ENCODE data around the gene COX5A. TPM values are rescaled to one million over a fixed set of nuclear protein-coding genes. Genes with fewer than 3 reads are reported as not detected.
A peak's percentile ranks its signal among the peaks of the same experiment; 100 is the strongest.

Gene COX5A
- total and polyA plus RNA-seq, 9 donors: 24.8 to 158 (median 75.0) TPM

GRCh38 chr15:74907163-74907870 is 30.6 kb downstream of the COX5A start:
- 43 to 46% (median 44%) methylated on average over 8 of the region's 8 CpGs for WGBS, 3 donors
- TF ChIP-seq EP300 (IDR thresholded peaks at IDR 0.05) (no peak), POLR2A (IDR thresholded peaks at IDR 0.05) (no peak), CTCF (IDR thresholded peaks at IDR 0.05) (no peak)
- Histone ChIP-seq H3K27me3 (no peaks in the 10 kb centered on the region), H3K27ac (peak overlapping the region; percentile 73 to 78), H3K9me3 (no peaks in the 10 kb centered on the region), H3K4me3 (peak overlapping the region; percentile 76), H3K36me3 (no peaks in the 10 kb centered on the region), H3K4me1 (ENCODE audit: insufficient read depth) (peaks cover 5% of the 10 kb centered on the region)
- no peak for DNase-seq
- intact Hi-C loops (cut with DNase I): loop anchor here in 1 of 4 donors (10.0 kb wide), 1 partner anchor 63 kb away; the partner anchor contains the start of gene ULK3

- intact Hi-C loops (cut with DNase I): loop anchor here in 1 of 4 donors (10.0 kb wide), 1 partner anchor 62 kb away; the partner anchor contains the start of gene ULK3
- Histone ChIP-seq H3K27me3 (no peaks in the 10 kb centered on the region), H3K36me3 (no peaks in the 10 kb centered on the region), H3K9me3 (no peaks in the 10 kb centered on the region), H3K4me3 (peak within 1 kb of the TSS; percentile 76), H3K27ac (peak within 1 kb of the TSS; percentile 73 to 78), H3K4me1 (ENCODE audit: insufficient read depth) (peaks cover 5% of the 10 kb centered on the region)
- 0% methylated on average over 62 to 74 of the region's 74 CpGs for WGBS, 3 donors
- TF ChIP-seq POLR2A (IDR thresholded peaks at IDR 0.05): peak; percentile 93
- TF ChIP-seq EP300 (IDR thresholded peaks at IDR 0.05): no peak
- peak; percentile 90 to 94 (median 92) for DNase-seq
Measured at GRCh38 chr15:74906450-74907162, 31.3 kb downstream of the COX5A start, which contains the start of gene FAM219B. Gene FAM219B, minus strand, starts transcription at chr15:74906851. Its CDS starts 51 bp downstream, at chr15:74906800.

- DNase-seq: peak in 1 of 5 donors; percentile 32
- Histone ChIP-seq H3K27me3 (no peaks in the 10 kb centered on the region), H3K4me1 (ENCODE audit: insufficient read depth) (peaks cover 5% of the 10 kb centered on the region), H3K36me3 (no peaks in the 10 kb centered on the region), H3K9me3 (no peaks in the 10 kb centered on the region), H3K4me3 (peak overlapping the region; percentile 76), H3K27ac (peak overlapping the region; percentile 73 to 78)
- intact Hi-C loops (cut with DNase I): loop anchor here in 1 of 4 donors (10.0 kb wide), 1 partner anchor 61 kb away; the partner anchor contains the start of gene ULK3
- 1% methylated on average over 8 to 20 of the region's 20 CpGs for WGBS, 3 donors
- no peak for TF ChIP-seq CTCF (IDR thresholded peaks at IDR 0.05)
- TF ChIP-seq POLR2A (IDR thresholded peaks at IDR 0.05): no peak
- TF ChIP-seq EP300 (IDR thresholded peaks at IDR 0.05): no peak
Measured at GRCh38 chr15:74906067-74906449, 31.8 kb downstream of the COX5A start.

GRCh38 chr15:74904190-74904805 is 33.6 kb downstream of the COX5A start:
- Histone ChIP-seq H3K36me3 (no peaks in the 10 kb centered on the region), H3K9me3 (no peaks in the 10 kb centered on the region), H3K27ac (no peak overlapping the region), H3K27me3 (no peaks in the 10 kb centered on the region), H3K4me1 (ENCODE audit: insufficient read depth) (peaks cover 5% of the 10 kb centered on the region), H3K4me3 (no peak overlapping the region)
- intact Hi-C loops (cut with DNase I): loop anchor here in 2 of 4 donors (5.0 to 10.0 kb wide), 3 partner anchors 43 to 122 kb away; partner anchors contain the start of genes CSK (in 1 of the 2) and ULK3 (in 1 of the 2)
- WGBS, 3 donors: 77 to 86% (median 81%) methylated on average over 7 of the region's 7 CpGs
- no peak for TF ChIP-seq CTCF (IDR thresholded peaks at IDR 0.05)
- TF ChIP-seq EP300 (IDR thresholded peaks at IDR 0.05): no peak
- TF ChIP-seq POLR2A (IDR thresholded peaks at IDR 0.05): no peak
- DNase-seq: no peak
